ENCODE measurements around the gene ZNF483.

- TF ChIP-seq MAFK (IDR thresholded peaks at IDR 0.05; ENCODE audit: low read depth, low read length) (no peak), SMC3 (IDR thresholded peaks at IDR 0.05; ENCODE audit: low read depth, low read length) (no peak), CTCF (conservative IDR thresholded peaks at IDR 0.05; ENCODE audit: low read depth, low read length) (no peak), RAD21 (IDR thresholded peaks at IDR 0.05; ENCODE audit: low read length) (no peak), BHLHE40 (IDR thresholded peaks at IDR 0.05; ENCODE audit: low read depth, low read length) (no peak), USF2 (IDR thresholded peaks at IDR 0.05; ENCODE audit: low read depth, low read length) (no peak), MXI1 (IDR thresholded peaks at IDR 0.05; ENCODE audit: borderline replicate concordance, low read depth, low read length) (no peak)
Observed at GRCh38 chr9:111622626-111623025, 97.6 kb downstream of the ZNF483 start.

Data from IMR-90 (cell line).